Measurements from ENCODE around the gene KRT26. TPM values are rescaled to one million over a fixed set of nuclear protein-coding genes. Genes with fewer than 3 reads are reported as not detected.
"Not testable (repeated sequence)": the region's sequence is repeated elsewhere in the genome, so short reads cannot be mapped to it uniquely, and the experiment has no call there.

KRT26 gene
- total and polyA plus RNA-seq, 10 of the 15 experiments (the other 5 are each of a cell fraction or from before 2014, with no cell fraction given) = not detected

DNA sequence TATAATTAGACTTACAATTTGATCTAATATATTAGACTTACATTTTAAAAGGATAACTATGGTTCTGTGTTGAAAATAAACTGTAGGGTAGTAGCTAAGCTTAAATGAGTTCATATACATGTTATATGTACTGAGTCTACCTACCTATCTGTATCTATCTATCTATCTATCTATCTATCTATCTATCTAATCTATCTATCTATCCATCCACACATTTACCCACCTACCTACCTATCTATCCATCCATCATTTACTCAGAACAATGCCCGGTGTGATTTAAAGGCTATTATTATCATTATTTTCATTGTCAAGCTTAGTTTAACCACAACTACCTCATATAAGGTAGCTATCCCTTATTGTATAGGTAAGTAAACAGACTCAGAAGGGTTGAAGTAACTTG is 43.4 kb upstream of the KRT26 start (continued):
- TF ChIP-seq, protein P1, sequence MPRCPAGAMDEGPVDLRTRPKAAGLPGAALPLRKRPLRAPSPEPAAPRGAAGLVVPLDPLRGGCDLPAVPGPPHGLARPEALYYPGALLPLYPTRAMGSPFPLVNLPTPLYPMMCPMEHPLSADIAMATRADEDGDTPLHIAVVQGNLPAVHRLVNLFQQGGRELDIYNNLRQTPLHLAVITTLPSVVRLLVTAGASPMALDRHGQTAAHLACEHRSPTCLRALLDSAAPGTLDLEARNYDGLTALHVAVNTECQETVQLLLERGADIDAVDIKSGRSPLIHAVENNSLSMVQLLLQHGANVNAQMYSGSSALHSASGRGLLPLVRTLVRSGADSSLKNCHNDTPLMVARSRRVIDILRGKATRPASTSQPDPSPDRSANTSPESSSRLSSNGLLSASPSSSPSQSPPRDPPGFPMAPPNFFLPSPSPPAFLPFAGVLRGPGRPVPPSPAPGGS (IDR thresholded peaks at IDR 0.05; ENCODE audit: borderline replicate concordance, insufficient read depth, low read depth, low read length, poor library complexity, severe bottlenecking) = no peak
- TF ChIP-seq FOXK2 (IDR thresholded peaks at IDR 0.05) (no peak), ZNF217 (IDR thresholded peaks at IDR 0.05) (no peak)

- whole genome bisulfite sequencing (ENCODE audit: insufficient coverage, insufficient replicate concordance, low lambda C conversion rate, missing lambda C conversion rate) = 62% methylated on average over 3 of the region's 3 CpGs
- in situ Hi-C loops (cut with MboI); FAIRE-seq; BruUV-seq (replicated peaks); H3K27ac ChIP-seq (ENCODE audit: control insufficient read depth, insufficient read depth); SMC1A ChIA-PET (ENCODE audit: uncharacterized antibody, unreplicated experiment); intact Hi-C loops (cut with micrococcal nuclease; ENCODE audit: unreplicated experiment); RAD21 ChIA-PET (ENCODE audit: unreplicated experiment); POLR2A ChIA-PET; H3K27me3 ChIP-seq (replicated peaks in 1 of 2; ENCODE audit: control insufficient read depth in 2 of 2, insufficient read depth in 2 of 2, low read length in 1 of 2); H4K20me1 ChIP-seq (ENCODE audit: control insufficient read depth, insufficient read depth); H3K79me2 ChIP-seq (ENCODE audit: control insufficient read depth, insufficient read depth, low read length); CTCF ChIA-PET; H3K4me1 ChIP-seq (ENCODE audit: control insufficient read depth, insufficient read depth, low read length); ATAC-seq; H3K9me3 ChIP-seq (replicated peaks; ENCODE audit: control insufficient read depth, insufficient read depth, low read length); H3K4me2 ChIP-seq (ENCODE audit: control insufficient read depth, insufficient read depth); H3K36me3 ChIP-seq (ENCODE audit: control insufficient read depth in 2 of 2, insufficient read depth in 2 of 2, low read length in 1 of 2); H3K4me3 ChIP-seq; H3K9ac ChIP-seq (ENCODE audit: control insufficient read depth, insufficient read depth, low read length); H2AFZ ChIP-seq (ENCODE audit: control insufficient read depth, low read depth, low read length); DNase-seq (ENCODE audit: low read depth, low spot score): not testable (repeated sequence)
These were observed 42.7 kb upstream of the KRT26 start for GRCh38 chr17:40814657-40815056.

DNA sequence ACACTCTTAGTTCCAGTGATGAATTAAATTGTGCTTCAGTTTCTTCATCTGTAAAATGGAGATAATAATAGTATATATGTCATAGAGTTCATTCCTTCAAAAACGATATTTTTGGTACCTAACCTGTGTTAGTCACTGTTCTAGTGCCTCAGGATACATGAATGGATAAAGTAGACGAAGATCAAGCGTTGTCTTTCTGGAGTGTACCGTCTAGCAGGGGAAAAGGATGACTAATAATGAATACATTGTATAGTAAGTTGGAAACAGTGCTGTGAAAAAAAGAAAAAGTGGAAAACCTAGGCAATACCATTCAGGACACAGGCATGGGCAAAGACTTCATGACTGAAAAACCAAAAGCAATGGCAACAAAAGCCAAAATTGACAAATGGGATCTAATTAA is 41.8 kb upstream of the KRT26 start:
- ATAC-seq (no peak), FAIRE-seq (no peak), DNase-seq (ENCODE audit: low read depth, low spot score) (no peak)
- ChIA-PET CTCF (no interaction called here), RAD21 (ENCODE audit: unreplicated experiment) (no interaction called here), SMC1A (ENCODE audit: uncharacterized antibody, unreplicated experiment) (no interaction called here), POLR2A (no interaction called here)
- Histone ChIP-seq H3K79me2 (ENCODE audit: control insufficient read depth, insufficient read depth, low read length) (peaks cover 5% of the 10 kb centered on the region), H3K9ac (ENCODE audit: control insufficient read depth, insufficient read depth, low read length) (no peak overlapping the region), H3K4me1 (ENCODE audit: control insufficient read depth, insufficient read depth, low read length) (no peaks in the 10 kb centered on the region), H3K27me3 (replicated peaks in 1 of 2; ENCODE audit: control insufficient read depth in 2 of 2, insufficient read depth in 2 of 2, low read length in 1 of 2) (peaks cover 0 to 3% of the 10 kb centered on the region in 2 experiments; a peak in 1 of 4 replicates), H3K4me2 (ENCODE audit: control insufficient read depth, insufficient read depth) (no peak overlapping the region), H3K36me3 (ENCODE audit: control insufficient read depth in 2 of 2, insufficient read depth in 2 of 2, low read length in 1 of 2) (peaks cover 0 to 7% of the 10 kb centered on the region in 2 experiments; a peak in 2 of 4 replicates), H2AFZ (ENCODE audit: control insufficient read depth, low read depth, low read length) (no peak overlapping the region), H3K27ac (ENCODE audit: control insufficient read depth, insufficient read depth) (no peak overlapping the region), H3K4me3 (no peak overlapping the region), H3K9me3 (replicated peaks; ENCODE audit: control insufficient read depth, insufficient read depth, low read length) (no peaks in the 10 kb centered on the region), H4K20me1 (ENCODE audit: control insufficient read depth, insufficient read depth) (no peaks in the 10 kb centered on the region)
- 10% methylated on average over 4 of the region's 4 CpGs for WGBS (ENCODE audit: insufficient coverage, insufficient replicate concordance, low lambda C conversion rate, missing lambda C conversion rate)
- no TSS peak for BruUV-seq (replicated peaks)
- intact Hi-C loops (cut with micrococcal nuclease; ENCODE audit: unreplicated experiment) (no loop called here), in situ Hi-C loops (cut with MboI) (no loop called here)
- TF ChIP-seq, protein P2, sequence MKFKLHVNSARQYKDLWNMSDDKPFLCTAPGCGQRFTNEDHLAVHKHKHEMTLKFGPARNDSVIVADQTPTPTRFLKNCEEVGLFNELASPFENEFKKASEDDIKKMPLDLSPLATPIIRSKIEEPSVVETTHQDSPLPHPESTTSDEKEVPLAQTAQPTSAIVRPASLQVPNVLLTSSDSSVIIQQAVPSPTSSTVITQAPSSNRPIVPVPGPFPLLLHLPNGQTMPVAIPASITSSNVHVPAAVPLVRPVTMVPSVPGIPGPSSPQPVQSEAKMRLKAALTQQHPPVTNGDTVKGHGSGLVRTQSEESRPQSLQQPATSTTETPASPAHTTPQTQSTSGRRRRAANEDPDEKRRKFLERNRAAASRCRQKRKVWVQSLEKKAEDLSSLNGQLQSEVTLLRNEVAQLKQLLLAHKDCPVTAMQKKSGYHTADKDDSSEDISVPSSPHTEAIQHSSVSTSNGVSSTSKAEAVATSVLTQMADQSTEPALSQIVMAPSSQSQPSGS (IDR thresholded peaks at IDR 0.05; ENCODE audit: low read length) = no peak
- TF ChIP-seq, protein P3, sequence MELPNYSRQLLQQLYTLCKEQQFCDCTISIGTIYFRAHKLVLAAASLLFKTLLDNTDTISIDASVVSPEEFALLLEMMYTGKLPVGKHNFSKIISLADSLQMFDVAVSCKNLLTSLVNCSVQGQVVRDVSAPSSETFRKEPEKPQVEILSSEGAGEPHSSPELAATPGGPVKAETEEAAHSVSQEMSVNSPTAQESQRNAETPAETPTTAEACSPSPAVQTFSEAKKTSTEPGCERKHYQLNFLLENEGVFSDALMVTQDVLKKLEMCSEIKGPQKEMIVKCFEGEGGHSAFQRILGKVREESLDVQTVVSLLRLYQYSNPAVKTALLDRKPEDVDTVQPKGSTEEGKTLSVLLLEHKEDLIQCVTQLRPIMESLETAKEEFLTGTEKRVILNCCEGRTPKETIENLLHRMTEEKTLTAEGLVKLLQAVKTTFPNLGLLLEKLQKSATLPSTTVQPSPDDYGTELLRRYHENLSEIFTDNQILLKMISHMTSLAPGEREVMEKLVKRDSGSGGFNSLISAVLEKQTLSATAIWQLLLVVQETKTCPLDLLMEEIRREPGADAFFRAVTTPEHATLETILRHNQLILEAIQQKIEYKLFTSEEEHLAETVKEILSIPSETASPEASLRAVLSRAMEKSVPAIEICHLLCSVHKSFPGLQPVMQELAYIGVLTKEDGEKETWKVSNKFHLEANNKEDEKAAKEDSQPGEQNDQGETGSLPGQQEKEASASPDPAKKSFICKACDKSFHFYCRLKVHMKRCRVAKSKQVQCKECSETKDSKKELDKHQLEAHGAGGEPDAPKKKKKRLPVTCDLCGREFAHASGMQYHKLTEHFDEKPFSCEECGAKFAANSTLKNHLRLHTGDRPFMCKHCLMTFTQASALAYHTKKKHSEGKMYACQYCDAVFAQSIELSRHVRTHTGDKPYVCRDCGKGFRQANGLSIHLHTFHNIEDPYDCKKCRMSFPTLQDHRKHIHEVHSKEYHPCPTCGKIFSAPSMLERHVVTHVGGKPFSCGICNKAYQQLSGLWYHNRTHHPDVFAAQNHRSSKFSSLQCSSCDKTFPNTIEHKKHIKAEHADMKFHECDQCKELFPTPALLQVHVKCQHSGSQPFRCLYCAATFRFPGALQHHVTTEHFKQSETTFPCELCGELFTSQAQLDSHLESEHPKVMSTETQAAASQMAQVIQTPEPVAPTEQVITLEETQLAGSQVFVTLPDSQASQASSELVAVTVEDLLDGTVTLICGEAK (IDR thresholded peaks at IDR 0.05; ENCODE audit: borderline replicate concordance) = no peak
- TF ChIP-seq CREM (IDR thresholded peaks at IDR 0.05; ENCODE audit: low read depth) = no peak
- TF ChIP-seq POLR2AphosphoS2 (IDR thresholded peaks at IDR 0.05; ENCODE audit: low read depth, low read length) = no peak
- TF ChIP-seq IKZF2 (IDR thresholded peaks at IDR 0.05) = no peak
- no peak for TF ChIP-seq SMARCA5 (IDR thresholded peaks at IDR 0.05)

Measured in GM12878 (cell line).